Body of pancreas (tissue), 4 donors: Measurements from ENCODE around the gene NIPSNAP2.

Experiments
- CTCF ChIP-seq, 7 experiments: fragments of 450-650 bp in 4 of 7; fragments of 200-600 bp in 3 of 7; sonication (generic) in 3 of 7; IDR thresholded peaks; one replicate each; pipeline ENCODE4 v1.5.1; 2016 to 2019; ENCODE audit warnings: antibody characterized with exemption in 7 of 7
- POLR2A ChIP-seq, 3 donors: fragments of 450-650 bp; IDR thresholded peaks; one replicate each; pipeline ENCODE4 v1.6.1; 2016; ENCODE audit warnings: antibody characterized with exemption in 3 of 3, mild to moderate bottlenecking in 2 of 3

GRCh38 chr7:56048245-56048644 is 83.9 kb downstream of the NIPSNAP2 start:
- TF ChIP-seq CTCF (IDR thresholded peaks at IDR 0.05), result no peak
- TF ChIP-seq POLR2A (IDR thresholded peaks at IDR 0.05), result no peak
